Stimulated activated CD4-positive, alpha-beta T cell treated with anti-CD3 and anti-CD28 coated beads, Interleukin-12 subunit alpha, Interleukin-12 subunit beta, amount 100 ng/mL, for 48 hours (primary cell): ENCODE data around the gene UVRAG.

Experiments used
- DNase-seq, 3 donors: peaks; one replicate each; pipeline ENCODE4 v3.0.0-alpha.2; 2020; ENCODE audit warnings: low read depth in 2 of 3, low spot score in 1 of 3

UVRAG gene

GRCh38 chr11:76086743-76087635 is 272.0 kb downstream of the UVRAG start:
- no peak for DNase-seq

- DNase-seq, result no peak
These were observed 272.7 kb downstream of the UVRAG start for GRCh38 chr11:76087749-76088148.

DNA sequence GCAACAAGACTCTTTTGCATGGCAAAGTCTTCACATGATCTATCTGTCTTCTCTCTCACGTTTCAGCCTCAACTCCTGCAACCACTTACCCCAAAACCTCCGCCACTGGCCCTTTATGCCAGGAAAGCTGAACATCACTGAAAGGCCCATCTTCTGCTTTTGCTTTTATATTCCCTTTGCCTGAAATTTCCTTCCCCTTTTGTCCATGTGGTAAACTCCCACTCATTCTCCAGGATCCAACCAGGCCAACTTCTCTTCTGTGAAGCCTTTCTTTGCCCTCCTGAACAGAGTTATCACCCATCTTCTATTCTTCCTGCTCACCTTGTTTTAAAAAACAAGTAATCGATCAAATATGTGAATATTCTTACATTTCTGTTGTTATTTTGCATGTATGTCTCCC is 273.5 kb downstream of the UVRAG start:
- no peak for DNase-seq

GRCh38 chr11:76090174-76090573 is 275.2 kb downstream of the UVRAG start:
- DNase-seq, result no peak

DNA sequence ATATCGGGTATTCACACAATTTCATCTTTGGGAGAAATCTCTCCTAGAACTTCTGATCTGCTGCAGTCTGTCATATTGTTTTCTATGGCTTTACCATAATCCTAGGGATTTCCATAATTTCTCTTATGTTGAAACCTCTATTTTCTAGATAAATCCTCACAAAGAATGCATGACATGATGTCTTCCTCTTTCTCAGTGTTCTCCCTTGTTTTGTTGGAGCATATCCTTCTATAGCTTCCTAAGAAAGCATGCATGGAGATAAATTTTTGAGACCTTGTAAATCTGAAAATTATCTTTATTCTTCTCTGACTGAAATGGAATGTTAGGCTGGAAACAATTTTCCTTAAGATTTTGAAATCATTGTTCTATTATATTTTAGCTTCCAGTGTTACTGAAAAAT is 275.8 kb downstream of the UVRAG start:
- DNase-seq, result no peak

GRCh38 chr11:76094740-76095139 is 279.7 kb downstream of the UVRAG start:
- DNase-seq, result no peak

- no peak for DNase-seq
These were observed 280.9 kb downstream of the UVRAG start for GRCh38 chr11:76095891-76096290.

DNA sequence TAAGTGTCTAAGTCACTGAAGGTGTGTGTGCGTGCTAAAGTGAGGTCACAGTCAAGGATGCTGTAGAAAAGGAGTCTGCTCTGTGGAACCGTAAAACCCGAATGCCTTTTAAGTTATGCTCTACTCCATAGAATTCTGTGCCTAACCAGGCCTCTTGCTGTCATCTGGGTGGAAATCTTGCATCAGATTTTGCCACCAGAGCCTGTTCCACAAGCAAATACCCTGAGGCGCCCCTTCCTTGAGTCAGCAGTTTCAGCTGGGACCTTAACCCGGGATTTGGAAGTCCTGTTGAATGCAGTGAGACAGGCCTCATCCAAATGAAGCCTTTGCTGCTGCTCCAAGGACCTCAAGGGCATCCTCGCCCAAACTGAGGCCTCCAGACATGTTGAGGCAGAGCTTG is 281.5 kb downstream of the UVRAG start:
- DNase-seq, result no peak

- no peak for DNase-seq
These were observed 287.8 kb downstream of the UVRAG start for GRCh38 chr11:76102802-76103201.

DNA sequence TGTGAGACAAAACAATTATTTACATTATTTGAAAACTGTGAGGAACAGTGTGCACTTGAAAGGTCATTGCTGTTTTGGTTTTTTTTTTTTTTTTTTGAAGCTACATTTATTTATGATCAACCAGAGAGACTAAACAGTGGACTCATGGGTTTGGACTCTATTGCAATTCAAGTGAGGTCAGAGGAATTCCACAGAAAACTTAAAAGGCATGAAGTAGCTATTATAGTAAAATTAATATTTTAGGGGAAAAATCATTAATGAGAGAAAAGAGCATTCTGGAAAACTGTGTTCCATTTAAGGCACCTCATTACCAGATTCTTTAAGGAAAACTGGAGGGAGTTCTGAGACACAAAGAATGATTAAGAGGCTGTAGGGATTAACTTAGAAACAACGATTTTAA is 288.4 kb downstream of the UVRAG start:
- DNase-seq, result no peak

DNA sequence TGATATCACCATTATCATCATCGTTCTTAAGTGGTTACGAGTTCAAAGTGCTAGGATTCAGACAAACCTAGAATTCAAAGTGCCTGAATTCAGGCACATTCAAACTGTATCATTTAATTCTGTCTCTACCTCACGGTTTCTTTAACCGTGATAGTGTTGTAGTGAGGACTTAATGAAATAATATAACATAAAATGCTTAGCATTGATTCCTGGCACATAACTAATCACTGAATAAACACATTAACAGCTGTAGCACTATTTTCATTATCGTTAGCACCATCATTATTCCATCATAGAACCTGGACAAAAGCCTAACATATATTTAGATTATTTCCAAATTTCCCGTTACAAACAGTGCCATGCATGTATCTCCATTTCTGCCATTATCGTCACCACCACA is 289.3 kb downstream of the UVRAG start:
- no peak for DNase-seq

- no peak for DNase-seq
These were observed 290.6 kb downstream of the UVRAG start for GRCh38 chr11:76105637-76106036.

DNA sequence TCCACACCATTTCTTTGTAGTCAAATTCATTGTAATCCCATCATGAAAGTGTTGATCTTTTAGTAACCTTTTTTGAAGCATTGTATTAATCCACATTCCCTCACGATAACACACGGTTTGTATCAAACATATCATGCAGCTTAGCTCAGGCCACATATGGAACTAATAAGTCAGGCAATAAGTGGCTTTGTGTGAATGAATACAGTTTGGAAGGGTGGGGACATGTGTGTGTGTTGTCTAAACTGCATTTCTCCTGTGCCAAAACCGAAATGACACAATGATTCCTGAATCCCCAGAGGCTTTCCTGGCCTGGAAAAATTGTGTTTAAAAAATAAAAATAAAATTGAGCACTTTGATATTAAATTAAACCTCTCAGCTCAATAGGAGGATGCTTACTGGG is 293.0 kb downstream of the UVRAG start:
- DNase-seq, result no peak

- no peak for DNase-seq
These were observed 299.2 kb downstream of the UVRAG start for GRCh38 chr11:76114238-76114637.

- DNase-seq, result no peak
These were observed 300.5 kb downstream of the UVRAG start for GRCh38 chr11:76115555-76115954.

- DNase-seq, result no peak
These were observed 304.0 kb downstream of the UVRAG start for GRCh38 chr11:76119032-76119431.

DNA sequence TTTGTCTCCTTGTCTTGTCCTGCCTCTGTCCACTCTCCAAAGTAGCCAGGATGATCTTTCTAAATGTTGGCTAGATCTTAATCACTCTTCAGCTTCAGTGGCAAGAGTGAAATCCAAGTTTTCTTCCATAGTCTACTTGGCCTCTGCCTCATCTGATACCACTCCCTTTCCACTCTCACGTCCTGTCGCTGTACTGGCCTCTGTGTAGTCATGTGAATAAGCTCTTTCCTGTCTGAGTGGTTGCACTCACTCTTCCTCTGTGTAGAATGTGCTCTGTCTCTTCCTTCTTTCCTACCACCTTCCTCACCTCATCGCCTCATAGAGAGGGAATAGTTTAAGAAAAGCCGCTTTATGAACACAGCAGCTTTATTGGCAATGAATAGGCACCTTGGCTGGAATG is 304.8 kb downstream of the UVRAG start:
- no peak for DNase-seq

DNA sequence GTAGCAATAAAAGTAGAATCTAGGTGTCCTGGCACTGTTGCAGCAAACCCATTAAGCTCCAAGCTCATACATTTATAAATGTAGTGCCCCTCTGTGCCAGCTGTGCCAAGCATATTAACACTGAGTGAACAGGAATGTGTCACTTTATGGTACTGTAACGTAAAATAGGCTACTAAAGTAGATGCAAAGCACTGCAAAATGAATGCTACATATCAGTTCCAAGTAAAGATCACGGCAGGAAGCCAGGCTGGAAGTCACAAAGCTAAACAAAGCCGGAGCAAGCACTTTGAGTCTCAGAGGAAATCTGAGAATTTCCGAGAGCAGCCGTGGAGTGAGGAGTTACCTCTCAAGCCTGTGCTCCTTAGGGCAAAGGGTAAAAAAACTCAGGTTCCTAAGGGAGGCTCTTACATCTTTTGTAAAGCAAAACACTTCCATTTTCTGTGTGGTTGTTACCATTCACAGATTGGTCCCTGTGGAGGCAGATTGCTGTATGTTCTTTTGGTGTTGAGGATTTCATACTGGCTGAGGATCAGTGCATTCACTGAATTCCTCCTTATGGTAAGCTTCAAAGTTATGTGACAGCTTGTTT is 305.6 kb downstream of the UVRAG start:
- DNase-seq, result no peak

DNA sequence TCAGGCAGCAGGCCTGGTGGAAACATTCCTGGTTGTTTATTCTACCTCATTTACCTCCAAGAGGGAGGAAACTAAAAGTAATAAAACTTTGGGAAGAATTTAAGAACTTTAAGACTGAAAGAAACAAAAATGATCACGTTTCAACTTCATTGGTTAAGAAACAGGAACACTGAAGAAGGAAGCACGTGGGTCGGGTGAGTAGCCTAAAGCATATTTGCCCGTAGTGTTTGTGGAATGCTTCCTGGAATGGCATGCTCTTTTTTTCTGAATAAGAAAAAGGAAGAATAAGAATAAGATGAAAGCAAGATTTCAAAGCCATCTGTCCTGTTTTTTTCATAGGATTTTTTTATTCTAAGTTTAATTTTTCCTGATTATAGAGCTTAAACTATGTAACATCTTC is 308.2 kb downstream of the UVRAG start:
- DNase-seq, result no peak

- DNase-seq, result no peak
These were observed 310.1 kb downstream of the UVRAG start for GRCh38 chr11:76124905-76125770.

DNA sequence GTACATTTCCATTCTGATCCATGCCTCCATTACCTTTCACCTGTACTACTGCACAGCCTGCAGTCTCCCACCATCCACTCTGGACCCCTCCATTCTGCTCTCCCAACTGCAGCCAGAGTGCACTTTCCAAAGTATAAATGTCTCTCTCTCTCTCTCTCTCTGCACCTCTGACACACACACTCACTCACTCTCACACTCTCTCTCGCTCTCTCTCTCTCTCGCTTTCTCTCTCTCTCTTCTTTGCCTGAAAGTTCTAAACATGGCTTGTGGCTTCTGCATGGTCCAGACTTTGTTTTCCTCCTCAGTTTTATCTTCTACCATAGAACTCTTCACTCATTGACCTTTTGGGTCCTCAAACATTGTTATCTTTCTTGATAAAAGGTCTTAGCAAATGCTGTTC is 314.7 kb downstream of the UVRAG start:
- DNase-seq, result no peak

DNA sequence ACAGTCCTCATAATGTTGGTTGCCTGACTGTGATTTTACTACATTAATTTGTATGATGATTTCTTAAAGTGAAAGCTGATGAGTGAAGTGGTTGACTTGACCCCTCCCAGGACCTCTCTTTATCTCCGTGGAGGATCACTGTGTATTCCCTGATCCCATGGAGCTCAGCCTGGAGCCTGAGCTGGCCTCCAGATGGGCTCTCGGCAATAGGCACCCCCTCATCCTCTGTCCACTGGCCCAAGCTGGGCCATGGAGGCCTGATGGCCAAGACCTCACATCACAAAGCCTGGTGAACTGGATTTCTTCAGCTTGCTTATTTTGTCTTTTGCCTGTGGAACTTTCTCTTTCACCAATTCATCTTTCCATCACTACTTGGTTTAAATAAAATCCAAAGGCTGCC is 316.1 kb downstream of the UVRAG start:
- no peak for DNase-seq
